ENCODE results near the gene ASB5. TPM values are rescaled to one million over a fixed set of nuclear protein-coding genes. Genes with fewer than 3 reads are reported as not detected.

The ASB5 gene
- total and polyA plus RNA-seq, 4 donors = 0.35 to 1.7 (median 0.44) TPM; not detected in 1

DNA sequence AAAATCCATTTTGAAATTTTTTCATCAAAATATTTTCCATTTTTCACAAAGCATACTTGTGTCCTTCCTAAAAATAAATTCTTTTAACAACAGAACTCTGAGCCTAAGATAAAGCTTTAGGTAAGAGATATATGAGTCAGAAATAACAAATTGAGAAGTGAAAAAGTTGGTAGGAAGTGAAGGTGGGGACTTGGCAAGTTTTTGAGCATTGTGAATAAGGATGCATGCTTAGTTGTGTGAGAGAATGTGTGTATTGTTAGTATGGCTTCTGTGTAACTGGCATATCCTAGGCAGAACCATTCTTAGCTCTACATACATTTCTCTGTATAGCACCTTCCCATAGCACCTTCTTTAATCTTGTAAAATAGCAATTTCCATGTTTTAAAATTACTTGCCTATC is 6.8 kb downstream of the ASB5 start:
- Histone ChIP-seq H3K4me3 (ENCODE audit: low read depth, low read length) (no peak overlapping the region), H3K4me1 (ENCODE audit: control insufficient read depth, insufficient read depth, low read length) (no peaks in the 10 kb centered on the region), H3K36me3 (ENCODE audit: control insufficient read depth, insufficient read depth, low read length) (no peaks in the 10 kb centered on the region), H3K27ac (ENCODE audit: low read depth, low read length) (no peak overlapping the region), H3K27me3 (ENCODE audit: control insufficient read depth, insufficient read depth, low read length) (no peaks in the 10 kb centered on the region), H3K9me3 (ENCODE audit: control insufficient read depth, insufficient read depth, low read length) (no peaks in the 10 kb centered on the region)
- no peak for DNase-seq (ENCODE audit: low read depth in 4 of 6, low spot score in 6 of 6)

DNA sequence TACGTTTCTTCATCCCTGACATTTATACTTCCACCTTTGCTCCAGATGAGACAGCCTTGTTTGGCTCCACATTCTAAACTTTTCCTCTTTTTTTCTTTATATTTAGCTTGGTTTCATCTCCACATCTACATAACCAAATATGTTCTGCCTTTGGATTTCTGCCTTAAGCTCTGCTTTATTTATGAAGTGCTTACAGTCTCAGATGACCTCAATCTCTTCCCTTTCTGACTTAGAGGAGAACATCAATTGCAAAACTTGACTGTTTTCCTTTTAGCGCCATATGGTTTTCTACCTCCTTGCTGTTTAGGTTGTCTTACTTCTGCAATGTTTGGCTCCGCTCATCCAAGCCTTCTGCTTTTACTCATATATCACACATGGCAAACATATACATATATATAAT is 7.5 kb downstream of the ASB5 start:
- no peaks in the 10 kb centered on the region for H3K36me3 ChIP-seq (ENCODE audit: control insufficient read depth, insufficient read depth, low read length)
- WGBS (ENCODE audit: insufficient coverage) = 100% methylated on average over 1 of the region's 3 CpGs
- H3K4me1 ChIP-seq (ENCODE audit: control insufficient read depth, insufficient read depth, low read length) = peaks cover 3% of the 10 kb centered on the region
- no peaks in the 10 kb centered on the region for H3K27me3 ChIP-seq (ENCODE audit: control insufficient read depth, insufficient read depth, low read length)
- H3K4me3 ChIP-seq (ENCODE audit: low read depth, low read length) = no peak overlapping the region
- H3K27ac ChIP-seq (ENCODE audit: low read depth, low read length) = no peak overlapping the region
- no peaks in the 10 kb centered on the region for H3K9me3 ChIP-seq (ENCODE audit: control insufficient read depth, insufficient read depth, low read length)
- DNase-seq (ENCODE audit: low read depth in 4 of 6, low spot score in 6 of 6) = no peak

DNA sequence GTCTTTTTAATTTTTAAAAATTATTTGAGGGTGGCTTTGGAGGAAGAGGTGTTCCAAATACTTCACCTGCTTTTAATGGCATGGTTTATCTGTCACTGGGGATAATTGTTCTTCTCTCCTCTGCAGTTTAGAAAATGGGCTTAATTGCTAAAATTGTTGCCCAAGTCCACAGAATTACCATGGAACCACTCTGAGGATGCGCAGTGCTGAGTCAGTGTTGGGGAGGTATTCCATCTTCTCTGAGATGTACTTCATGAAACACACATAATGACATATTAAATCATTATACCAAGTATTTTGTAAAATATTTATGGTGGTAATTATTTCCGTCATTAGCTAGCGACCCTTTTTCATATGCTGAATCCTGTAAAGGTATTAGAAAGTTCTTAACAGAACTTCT is 8.0 kb downstream of the ASB5 start:
- Histone ChIP-seq H3K9me3 (ENCODE audit: control insufficient read depth, insufficient read depth, low read length) (no peaks in the 10 kb centered on the region), H3K27me3 (ENCODE audit: control insufficient read depth, insufficient read depth, low read length) (no peaks in the 10 kb centered on the region), H3K4me1 (ENCODE audit: control insufficient read depth, insufficient read depth, low read length) (peaks cover 4% of the 10 kb centered on the region), H3K4me3 (ENCODE audit: low read depth, low read length) (no peak overlapping the region), H3K36me3 (ENCODE audit: control insufficient read depth, insufficient read depth, low read length) (no peaks in the 10 kb centered on the region), H3K27ac (ENCODE audit: low read depth, low read length) (no peak overlapping the region)
- no CpG with 5 or more reads among the region's 3 CpGs for WGBS (ENCODE audit: insufficient coverage)
- no peak for DNase-seq (ENCODE audit: low read depth in 4 of 6, low spot score in 6 of 6)

- Histone ChIP-seq H3K27ac (ENCODE audit: low read depth, low read length) (no peak overlapping the region), H3K4me3 (ENCODE audit: low read depth, low read length) (no peak overlapping the region), H3K9me3 (ENCODE audit: control insufficient read depth, insufficient read depth, low read length) (no peaks in the 10 kb centered on the region), H3K27me3 (ENCODE audit: control insufficient read depth, insufficient read depth, low read length) (no peaks in the 10 kb centered on the region), H3K4me1 (ENCODE audit: control insufficient read depth, insufficient read depth, low read length) (peaks cover 4% of the 10 kb centered on the region), H3K36me3 (ENCODE audit: control insufficient read depth, insufficient read depth, low read length) (no peaks in the 10 kb centered on the region)
- no peak for DNase-seq (ENCODE audit: low read depth in 4 of 6, low spot score in 6 of 6)
- 67% methylated on average over 1 of the region's 5 CpGs for WGBS (ENCODE audit: insufficient coverage)
These were observed 9.5 kb downstream of the ASB5 start for GRCh38 chr4:176259330-176260090.

DNA sequence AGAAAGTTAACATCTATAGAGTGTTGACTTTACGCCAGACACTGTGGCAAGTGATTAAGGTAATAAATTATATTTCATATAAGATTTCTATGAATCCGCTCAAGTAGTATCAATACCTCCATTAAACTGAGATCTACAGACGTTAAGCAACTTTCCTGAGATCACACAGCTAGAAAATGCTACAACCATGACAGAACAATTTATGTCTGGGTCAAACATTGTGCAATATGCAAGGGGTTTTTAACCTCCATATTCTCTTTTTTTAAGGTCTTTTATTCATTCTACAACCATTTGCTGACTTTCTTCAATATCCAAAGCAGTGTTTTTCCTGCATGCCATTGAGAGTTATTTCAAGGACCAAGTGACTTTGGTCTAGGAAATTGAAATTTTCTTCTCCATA is 10.9 kb downstream of the ASB5 start:
- no CpG with 5 or more reads among the region's 3 CpGs for WGBS (ENCODE audit: insufficient coverage)
- Histone ChIP-seq H3K4me1 (ENCODE audit: control insufficient read depth, insufficient read depth, low read length) (peaks cover 4% of the 10 kb centered on the region), H3K27ac (ENCODE audit: low read depth, low read length) (no peak overlapping the region), H3K27me3 (ENCODE audit: control insufficient read depth, insufficient read depth, low read length) (no peaks in the 10 kb centered on the region), H3K36me3 (ENCODE audit: control insufficient read depth, insufficient read depth, low read length) (no peaks in the 10 kb centered on the region), H3K4me3 (ENCODE audit: low read depth, low read length) (no peak overlapping the region), H3K9me3 (ENCODE audit: control insufficient read depth, insufficient read depth, low read length) (peaks cover 4% of the 10 kb centered on the region)
- DNase-seq (ENCODE audit: low read depth in 4 of 6, low spot score in 6 of 6) = no peak

GRCh38 chr4:176256921-176257320 is 12.1 kb downstream of the ASB5 start:
- H3K4me1 ChIP-seq (ENCODE audit: control insufficient read depth, insufficient read depth, low read length) = peaks cover 4% of the 10 kb centered on the region
- no peak overlapping the region for H3K27ac ChIP-seq (ENCODE audit: low read depth, low read length)
- no peak overlapping the region for H3K4me3 ChIP-seq (ENCODE audit: low read depth, low read length)
- no peaks in the 10 kb centered on the region for H3K27me3 ChIP-seq (ENCODE audit: control insufficient read depth, insufficient read depth, low read length)
- DNase-seq (ENCODE audit: low read depth in 4 of 6, low spot score in 6 of 6) = no peak
- no peaks in the 10 kb centered on the region for H3K36me3 ChIP-seq (ENCODE audit: control insufficient read depth, insufficient read depth, low read length)
- 33% methylated on average over 1 of the region's 1 CpG for WGBS (ENCODE audit: insufficient coverage)
- peaks cover 4% of the 10 kb centered on the region for H3K9me3 ChIP-seq (ENCODE audit: control insufficient read depth, insufficient read depth, low read length)

GRCh38 chr4:176242764-176243347 is 26.2 kb downstream of the ASB5 start:
- no CpG with 5 or more reads among the region's 1 CpG for WGBS (ENCODE audit: insufficient coverage)
- Histone ChIP-seq H3K36me3 (ENCODE audit: control insufficient read depth, insufficient read depth, low read length) (no peaks in the 10 kb centered on the region), H3K4me1 (ENCODE audit: control insufficient read depth, insufficient read depth, low read length) (peaks cover under 1% of the 10 kb centered on the region)

GRCh38 chr4:176241703-176242102 is 27.3 kb downstream of the ASB5 start:
- no peaks in the 10 kb centered on the region for H3K36me3 ChIP-seq (ENCODE audit: control insufficient read depth, insufficient read depth, low read length)
- no peaks in the 10 kb centered on the region for H3K9me3 ChIP-seq (ENCODE audit: control insufficient read depth, insufficient read depth, low read length)
- H3K4me3 ChIP-seq (ENCODE audit: low read depth, low read length) = no peak overlapping the region
- H3K4me1 ChIP-seq (ENCODE audit: control insufficient read depth, insufficient read depth, low read length) = peaks cover 3% of the 10 kb centered on the region
- no peak for DNase-seq (ENCODE audit: low read depth in 4 of 6, low spot score in 6 of 6)
- WGBS (ENCODE audit: insufficient coverage) = 95% methylated on average over 6 of the region's 8 CpGs
- no peak overlapping the region for H3K27ac ChIP-seq (ENCODE audit: low read depth, low read length)
- no peaks in the 10 kb centered on the region for H3K27me3 ChIP-seq (ENCODE audit: control insufficient read depth, insufficient read depth, low read length)

More at GRCh38 chr4:176242764-176243347, 26.2 kb downstream of the ASB5 start:
- no peaks in the 10 kb centered on the region for H3K9me3 ChIP-seq (ENCODE audit: control insufficient read depth, insufficient read depth, low read length)
- H3K27me3 ChIP-seq (ENCODE audit: control insufficient read depth, insufficient read depth, low read length) = no peaks in the 10 kb centered on the region
- no peak overlapping the region for H3K27ac ChIP-seq (ENCODE audit: low read depth, low read length)
- no peak overlapping the region for H3K4me3 ChIP-seq (ENCODE audit: low read depth, low read length)
- DNase-seq (ENCODE audit: low read depth in 4 of 6, low spot score in 6 of 6) = no peak

GRCh38 chr4:176238826-176239225 is 30.2 kb downstream of the ASB5 start:
- Histone ChIP-seq H3K4me3 (ENCODE audit: low read depth, low read length) (no peak overlapping the region), H3K36me3 (ENCODE audit: control insufficient read depth, insufficient read depth, low read length) (no peaks in the 10 kb centered on the region), H3K27me3 (ENCODE audit: control insufficient read depth, insufficient read depth, low read length) (no peaks in the 10 kb centered on the region), H3K9me3 (ENCODE audit: control insufficient read depth, insufficient read depth, low read length) (no peaks in the 10 kb centered on the region), H3K4me1 (ENCODE audit: control insufficient read depth, insufficient read depth, low read length) (peaks cover 3% of the 10 kb centered on the region), H3K27ac (ENCODE audit: low read depth, low read length) (no peak overlapping the region)
- WGBS (ENCODE audit: insufficient coverage) = 0% methylated on average over 1 of the region's 4 CpGs
- no peak for DNase-seq (ENCODE audit: low read depth in 4 of 6, low spot score in 6 of 6)

DNA sequence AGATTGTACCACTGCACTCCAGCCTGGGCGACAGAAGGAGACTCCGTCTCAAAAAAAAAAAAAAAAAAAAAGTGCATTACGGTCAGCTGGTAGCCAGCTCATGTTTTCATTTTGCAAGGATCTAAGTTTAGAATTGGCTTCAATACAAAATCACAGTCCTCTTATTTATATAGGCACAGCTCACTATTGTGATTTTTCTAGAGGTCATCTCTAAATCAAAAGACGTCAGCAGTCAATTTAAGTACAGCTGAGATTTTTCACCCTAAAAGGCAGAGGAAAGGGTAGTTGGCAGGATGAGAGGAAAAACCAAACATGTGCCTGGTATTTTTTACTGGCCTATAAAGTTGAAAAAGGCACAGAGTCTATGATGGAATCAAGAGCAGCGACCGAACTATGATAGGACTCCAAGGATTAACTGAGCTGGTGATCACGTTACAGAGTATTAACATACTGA is 30.8 kb downstream of the ASB5 start:
- Histone ChIP-seq H3K27me3 (ENCODE audit: control insufficient read depth, insufficient read depth, low read length) (no peaks in the 10 kb centered on the region), H3K27ac (ENCODE audit: low read depth, low read length) (no peak overlapping the region), H3K36me3 (ENCODE audit: control insufficient read depth, insufficient read depth, low read length) (no peaks in the 10 kb centered on the region), H3K4me1 (ENCODE audit: control insufficient read depth, insufficient read depth, low read length) (peaks cover 3% of the 10 kb centered on the region), H3K9me3 (ENCODE audit: control insufficient read depth, insufficient read depth, low read length) (no peaks in the 10 kb centered on the region), H3K4me3 (ENCODE audit: low read depth, low read length) (no peak overlapping the region)
- peak in 2 of 6 donors; percentile 15 to 39 for DNase-seq (ENCODE audit: low read depth in 4 of 6, low spot score in 6 of 6)
- WGBS (ENCODE audit: insufficient coverage) = no CpG with 5 or more reads among the region's 7 CpGs

All from spinal cord (tissue), 10 donors.